ENCODE measurements around the gene NDUFV3.
"Not testable (repeated sequence)": the region's sequence is repeated elsewhere in the genome, so short reads cannot be mapped to it uniquely, and the experiment has no call there.

NDUFV3 gene

DNA sequence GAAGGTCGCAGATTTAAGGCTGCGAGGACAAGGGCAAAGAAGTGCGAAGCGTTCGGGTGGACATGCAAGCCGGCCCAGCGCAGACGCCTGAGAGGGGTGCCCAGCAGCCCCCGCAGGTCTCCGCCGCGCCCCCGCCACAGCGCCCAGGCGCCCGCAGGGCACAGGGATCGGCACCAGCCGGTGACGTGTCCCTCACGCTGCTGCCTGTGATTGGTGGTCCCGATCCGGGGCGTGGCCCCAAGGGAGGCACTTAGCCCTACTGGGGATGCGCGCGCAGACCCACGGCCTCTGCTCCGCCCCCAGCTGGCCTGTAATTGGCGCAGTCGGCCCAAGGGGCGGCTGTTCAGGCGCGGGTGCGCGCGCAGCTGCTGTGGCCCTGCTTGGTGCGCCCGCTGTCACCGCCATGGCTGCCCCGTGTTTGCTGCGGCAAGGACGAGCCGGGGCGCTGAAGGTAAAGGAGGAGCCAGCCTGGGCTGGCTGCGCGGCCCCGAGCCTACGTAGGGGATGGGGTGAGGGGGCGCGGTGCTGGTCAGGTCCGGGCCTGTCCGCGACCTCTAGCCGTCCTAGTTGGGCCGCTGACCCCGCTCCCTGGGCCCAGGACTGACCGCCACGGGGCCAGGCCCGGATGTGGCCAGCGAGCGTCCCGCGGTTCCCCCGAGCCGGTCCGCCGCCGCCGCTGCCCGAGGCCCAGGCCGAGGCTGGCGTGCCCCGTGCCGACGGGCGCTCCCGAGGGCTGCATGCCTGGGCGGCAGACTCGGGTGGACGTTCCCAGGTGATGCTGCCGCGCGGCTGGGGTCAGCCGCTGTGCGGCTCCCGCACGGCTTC is at the start of gene NDUFV3:
TSS of gene NDUFV3 (plus strand) at position 379 of the 825 bp plus-strand sequence. CDS start at position 404, 25 bp downstream.
- DNase-seq (ENCODE audit: low spot score): peak; percentile 99

DNA sequence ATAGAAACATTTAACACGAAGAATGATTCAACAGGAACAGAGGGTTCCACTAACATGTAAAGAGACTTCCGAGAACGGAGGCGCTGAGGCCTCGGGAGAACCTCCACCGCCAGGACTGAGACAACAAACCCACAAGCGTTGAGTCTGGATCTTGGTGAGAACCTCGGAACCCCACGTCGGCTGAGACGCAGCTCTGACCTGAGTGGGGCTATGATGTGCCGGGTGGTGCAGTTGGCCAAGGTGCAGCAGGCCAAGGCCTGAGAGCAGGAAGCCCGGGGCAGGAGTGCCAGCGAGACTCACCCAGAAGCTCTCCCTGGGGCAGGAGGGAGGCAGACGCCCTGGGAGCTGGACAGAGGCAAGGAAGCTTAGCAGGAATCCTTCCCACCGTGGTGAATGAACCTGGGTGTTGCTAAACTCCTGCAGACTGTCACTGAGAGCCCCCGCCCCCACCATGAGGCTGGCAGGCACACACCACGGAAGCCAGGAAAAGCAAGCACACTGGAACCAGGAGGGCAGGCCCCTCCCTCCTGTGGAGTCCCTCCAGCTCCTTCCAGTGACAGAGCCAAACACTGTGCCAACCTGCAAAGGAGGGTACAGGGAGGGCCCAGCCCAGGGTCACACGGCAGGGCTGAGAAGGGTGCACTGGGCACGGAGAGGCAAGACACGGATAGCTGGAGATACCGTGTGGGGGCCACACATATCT is 48.5 kb upstream of the NDUFV3 start:
- DNase-seq (ENCODE audit: low spot score): peak; percentile 43

DNA sequence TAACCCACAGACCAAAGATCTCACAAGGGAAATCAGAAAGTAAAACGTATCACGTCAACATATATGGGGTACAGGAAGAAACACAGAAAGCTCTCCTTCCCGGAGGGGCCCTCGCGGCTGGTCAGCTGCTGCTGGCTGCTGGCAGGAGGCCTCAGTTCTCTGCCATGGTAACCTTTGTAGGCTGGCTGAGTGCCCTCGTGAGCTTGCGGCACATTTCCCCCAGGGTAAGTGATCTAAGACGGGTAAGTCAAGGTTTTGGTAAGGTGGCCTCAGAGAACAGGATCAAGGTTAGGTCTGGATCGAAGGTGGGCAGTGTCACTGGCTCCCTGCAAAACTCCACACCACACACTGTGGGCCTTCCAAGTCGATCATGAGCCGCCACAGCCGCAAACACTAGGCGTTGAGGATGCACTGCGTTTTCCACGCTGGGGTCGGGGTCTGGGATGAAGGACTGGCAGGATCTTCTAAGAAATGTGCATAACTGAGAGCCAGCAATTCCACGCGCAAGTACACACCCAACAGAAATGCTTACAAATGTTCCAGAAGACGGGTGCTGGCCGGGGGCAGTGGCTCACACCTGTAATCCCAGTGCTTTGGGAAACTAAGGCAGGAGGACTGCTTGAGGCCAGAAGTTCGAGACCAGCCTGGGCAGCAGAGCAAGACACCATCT is 47.7 kb upstream of the NDUFV3 start:
- peak; percentile 63 for DNase-seq (ENCODE audit: low spot score)

DNA sequence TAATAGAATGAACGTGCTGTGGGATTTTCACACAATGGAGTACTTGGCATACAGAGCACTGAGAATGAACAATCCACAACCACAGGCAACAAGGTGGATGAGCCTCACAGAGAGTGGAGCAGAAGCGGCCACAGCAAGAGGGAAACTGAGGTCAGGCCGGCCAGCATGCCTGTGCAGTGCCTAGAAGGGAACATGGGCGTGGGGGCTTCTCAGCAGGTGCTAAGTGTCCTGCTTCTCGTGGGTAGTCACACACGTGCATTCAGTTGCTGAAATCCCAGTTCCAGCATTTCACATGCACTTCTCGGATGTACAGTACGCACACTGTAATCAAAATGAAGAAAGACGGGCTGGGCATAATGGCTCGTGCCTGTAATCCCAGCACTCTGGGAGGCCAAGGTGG is 46.9 kb upstream of the NDUFV3 start:
- no peak for DNase-seq (ENCODE audit: low spot score)

DNA sequence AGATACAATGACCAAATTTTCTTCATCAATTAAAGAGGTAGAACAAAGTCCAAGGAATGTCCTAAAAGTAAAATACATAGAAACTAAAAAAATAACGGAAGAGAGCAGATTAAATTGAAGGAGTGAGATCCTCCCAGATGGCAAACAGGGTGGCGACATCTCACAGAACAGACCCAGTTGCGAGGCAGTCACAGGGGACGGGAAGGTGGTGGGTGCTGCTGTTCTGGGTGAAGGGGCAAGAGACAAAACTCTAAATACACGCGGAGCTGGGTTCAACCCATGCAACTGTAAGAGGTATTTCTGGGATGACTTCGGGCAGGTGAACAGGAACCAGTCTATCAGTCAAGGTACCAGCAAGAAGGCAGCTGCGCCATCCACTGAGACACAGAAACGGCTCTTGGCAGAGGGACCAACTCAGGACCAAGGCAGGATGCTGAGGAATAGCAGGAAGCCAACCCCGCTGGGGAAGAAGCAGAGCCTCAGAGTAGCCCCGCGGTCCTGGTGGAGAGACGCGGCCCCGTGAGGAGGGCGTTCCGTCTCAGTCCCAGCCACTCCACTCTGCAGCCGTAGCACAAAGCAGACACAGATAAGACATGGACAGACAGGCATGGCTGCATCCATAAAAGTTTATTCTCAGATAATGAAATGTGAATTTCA is 45.9 kb upstream of the NDUFV3 start:
- DNase-seq (ENCODE audit: low spot score): no peak

DNA sequence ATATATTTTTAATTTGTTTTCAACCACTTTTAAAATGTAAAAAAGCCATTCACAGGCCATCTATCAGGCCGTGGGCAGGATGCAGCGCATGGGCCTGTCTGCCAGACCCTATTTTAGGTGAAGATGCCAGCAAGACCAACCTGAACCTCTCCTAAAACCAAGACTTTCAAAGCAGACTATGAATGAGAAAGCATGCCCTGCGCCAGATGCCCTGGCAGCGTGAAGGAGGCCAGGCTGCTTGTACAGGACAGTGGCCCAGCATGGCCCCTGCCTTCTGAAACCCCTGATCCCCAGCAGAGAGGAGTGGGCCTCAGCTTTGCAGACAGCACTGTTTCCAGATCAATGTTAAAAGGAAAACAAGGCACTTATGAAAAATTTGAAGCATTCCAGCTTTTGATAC is 45.4 kb upstream of the NDUFV3 start:
- no peak for DNase-seq (ENCODE audit: low spot score)

DNA sequence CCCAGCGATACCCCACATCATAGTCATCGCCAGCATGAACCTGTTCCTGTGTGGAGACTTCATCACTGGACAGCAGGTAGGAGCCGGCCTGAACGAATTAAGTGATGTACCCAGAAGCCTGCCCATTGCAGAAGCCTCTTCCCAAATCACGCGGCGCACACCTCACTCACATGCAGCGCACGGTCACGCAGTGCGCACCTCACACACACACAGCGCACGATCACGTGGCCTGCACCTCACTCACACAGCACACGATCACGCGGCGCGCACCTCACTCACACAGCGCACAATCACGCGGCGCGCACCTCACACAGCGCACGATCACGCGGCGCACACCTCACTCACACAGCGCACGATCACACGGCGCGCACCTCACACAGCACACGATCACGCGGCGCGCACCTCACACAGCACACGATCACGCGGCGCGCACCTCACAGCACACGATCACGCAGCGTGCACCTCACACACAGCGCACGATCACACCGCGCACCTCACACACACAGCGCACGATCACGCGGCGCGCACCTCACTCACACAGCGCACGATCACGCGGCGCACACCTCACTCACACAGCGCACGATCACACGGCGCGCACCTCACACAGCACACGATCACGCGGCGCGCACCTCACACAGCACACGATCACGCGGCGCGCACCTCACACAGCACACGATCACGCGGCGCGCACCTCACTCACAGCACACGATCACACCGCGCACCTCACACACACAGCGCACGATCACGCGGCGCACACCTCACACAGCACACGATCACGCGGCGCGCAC is 44.8 kb upstream of the NDUFV3 start:
- not testable (repeated sequence) for DNase-seq (ENCODE audit: low spot score)

DNA sequence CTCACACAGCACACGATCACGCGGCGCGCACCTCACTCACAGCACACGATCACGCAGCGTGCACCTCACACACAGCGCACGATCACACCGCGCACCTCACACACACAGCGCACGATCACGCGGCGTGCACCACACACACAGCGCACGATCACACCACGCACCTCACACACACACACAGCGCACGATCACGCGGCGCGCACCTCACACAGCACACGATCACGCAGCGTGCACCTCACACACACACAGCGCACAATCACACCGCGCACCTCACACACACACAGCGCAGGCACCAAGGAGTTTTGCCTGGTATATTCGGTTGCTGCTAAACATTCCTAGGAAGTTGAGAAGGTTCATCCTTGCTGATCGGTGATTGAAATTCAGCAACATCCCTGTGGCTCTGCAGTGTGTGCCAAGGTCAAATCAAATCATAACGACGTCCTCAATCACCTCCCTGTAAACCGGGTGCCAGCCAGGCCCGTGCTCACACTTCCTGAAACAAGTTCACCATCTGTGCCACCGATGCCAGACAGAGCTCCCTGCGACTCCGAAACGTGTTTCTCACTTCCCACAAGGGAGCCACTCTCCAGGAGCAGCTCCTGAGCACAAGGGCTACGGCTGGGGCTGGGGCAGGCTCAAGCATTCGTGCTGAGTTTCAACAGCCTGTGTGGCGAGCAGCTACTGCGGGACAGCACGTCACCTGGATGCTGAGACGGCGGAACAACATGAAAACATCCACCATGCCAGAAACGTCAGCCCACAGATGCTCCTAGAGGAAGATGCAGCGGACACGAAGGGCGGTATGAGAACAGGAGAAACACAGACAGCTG is 44.0 kb upstream of the NDUFV3 start:
- no peak for DNase-seq (ENCODE audit: low spot score)

DNA sequence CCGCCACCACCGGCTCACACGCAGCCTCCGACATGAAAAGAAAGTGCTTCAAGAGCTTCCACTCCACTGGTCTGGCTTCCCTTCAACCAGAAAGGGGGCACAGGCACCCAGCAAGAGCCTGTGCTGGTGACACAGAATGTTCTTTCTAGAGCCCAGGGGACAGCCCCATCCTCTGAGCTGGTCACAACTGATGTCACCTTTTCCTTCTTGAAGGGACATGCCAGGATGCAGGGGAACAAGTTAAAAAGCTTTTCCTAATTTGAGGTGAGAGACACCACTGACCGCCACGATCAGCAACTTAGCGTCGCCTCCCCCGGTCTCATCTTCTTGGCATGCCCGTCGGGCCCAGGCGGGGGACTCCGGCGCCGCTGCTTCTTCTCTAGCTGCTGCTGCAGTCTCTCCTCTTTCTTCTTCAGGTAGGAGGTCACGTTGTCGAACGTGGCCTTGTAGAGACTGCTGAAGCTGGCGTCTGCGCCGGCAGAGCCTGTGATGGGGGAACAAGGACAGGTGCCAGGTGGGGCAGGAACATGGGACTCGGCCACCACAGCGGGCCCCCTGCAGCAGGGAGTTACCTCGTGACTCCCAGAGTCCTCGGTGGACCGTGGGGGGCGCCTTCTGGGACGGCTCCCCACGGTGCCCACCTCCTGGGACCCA is 43.2 kb upstream of the NDUFV3 start:
- DNase-seq (ENCODE audit: low spot score): no peak

DNA sequence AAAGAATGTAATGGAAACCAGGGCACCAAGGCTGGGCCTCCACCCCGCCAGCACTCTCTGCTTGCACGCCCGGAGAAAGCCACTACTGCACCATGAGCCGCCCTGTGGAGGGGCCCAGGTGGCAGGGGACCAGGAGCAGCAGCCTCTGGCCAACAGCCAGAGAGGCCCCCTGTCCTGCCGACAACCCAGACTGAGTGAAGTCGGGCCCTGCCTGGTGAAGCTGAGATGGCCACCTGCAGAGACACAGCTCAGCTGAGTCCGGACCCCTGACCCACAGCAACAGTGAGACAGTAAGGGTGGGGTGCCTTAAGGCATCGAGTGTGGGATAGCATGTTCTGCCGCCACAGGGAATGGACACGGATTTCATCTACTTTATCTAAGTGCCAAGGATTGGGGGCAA is 42.6 kb upstream of the NDUFV3 start:
- DNase-seq (ENCODE audit: low spot score): no peak

DNA sequence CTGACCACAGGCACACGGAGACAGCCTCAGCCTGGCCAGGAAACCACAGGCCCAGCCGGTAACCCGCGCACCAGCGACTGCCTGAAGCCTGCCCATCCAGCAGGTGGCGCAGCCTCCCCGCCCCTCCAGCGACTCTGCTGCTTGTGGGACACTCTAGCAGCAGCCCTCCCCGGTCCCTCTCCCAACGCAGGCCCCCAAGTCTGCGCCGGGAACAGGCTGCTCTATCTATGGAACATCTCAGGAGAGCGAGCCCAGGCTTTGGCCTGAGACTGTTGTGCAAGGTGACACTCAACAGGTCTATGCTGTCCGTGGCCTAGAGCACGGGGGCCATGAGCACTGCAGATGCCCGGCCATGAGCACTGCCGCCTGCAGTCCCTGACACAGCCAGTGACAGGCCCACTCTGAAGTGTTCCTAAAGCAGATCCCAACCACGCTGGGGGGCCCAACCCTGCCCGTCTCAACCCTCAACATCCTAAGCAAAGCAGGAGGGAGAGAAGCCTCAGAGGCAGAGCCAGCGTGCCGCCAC is 42.2 kb upstream of the NDUFV3 start:
- no peak for DNase-seq (ENCODE audit: low spot score)

DNA sequence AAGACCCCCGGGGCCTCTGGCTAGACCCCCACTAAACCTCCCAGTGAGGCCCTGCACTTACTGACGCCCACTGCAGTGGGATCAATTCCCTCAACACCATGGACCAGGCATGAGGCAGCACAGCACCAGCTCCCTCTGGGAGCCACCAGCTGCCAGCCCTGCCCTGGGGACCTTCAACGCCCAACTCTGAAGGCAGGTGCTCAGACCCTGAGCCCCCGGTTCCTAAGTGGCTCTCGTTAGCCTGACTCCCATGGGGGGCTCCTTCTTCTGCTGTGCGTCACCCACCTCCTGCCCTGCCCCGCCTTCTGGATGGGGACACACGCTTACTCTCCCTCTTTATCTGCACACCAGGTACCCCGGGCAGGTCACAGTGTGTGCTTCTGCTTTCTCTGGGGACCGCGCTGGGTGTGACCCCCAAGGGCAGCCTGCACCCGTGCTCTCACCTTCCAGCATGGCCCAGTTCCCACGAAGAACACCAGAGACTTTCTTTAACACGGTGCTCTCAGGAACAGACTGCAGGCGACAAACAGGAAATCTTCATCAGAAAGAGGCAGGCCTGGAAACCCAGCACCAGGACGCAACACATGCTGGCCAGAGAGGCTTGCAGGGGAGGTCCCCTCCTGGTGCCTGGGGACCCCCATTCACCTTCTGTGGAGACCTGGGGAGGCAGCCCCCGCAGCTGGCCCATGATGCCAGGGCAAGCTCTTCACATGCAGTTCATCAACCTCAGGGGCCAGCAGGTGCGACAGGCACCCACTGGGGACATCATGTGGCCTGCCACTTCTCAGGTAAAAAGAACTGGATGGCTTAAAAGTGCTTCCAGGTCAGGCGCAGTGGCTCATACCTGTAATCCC is 41.1 kb upstream of the NDUFV3 start:
- no peak for DNase-seq (ENCODE audit: low spot score)

DNA sequence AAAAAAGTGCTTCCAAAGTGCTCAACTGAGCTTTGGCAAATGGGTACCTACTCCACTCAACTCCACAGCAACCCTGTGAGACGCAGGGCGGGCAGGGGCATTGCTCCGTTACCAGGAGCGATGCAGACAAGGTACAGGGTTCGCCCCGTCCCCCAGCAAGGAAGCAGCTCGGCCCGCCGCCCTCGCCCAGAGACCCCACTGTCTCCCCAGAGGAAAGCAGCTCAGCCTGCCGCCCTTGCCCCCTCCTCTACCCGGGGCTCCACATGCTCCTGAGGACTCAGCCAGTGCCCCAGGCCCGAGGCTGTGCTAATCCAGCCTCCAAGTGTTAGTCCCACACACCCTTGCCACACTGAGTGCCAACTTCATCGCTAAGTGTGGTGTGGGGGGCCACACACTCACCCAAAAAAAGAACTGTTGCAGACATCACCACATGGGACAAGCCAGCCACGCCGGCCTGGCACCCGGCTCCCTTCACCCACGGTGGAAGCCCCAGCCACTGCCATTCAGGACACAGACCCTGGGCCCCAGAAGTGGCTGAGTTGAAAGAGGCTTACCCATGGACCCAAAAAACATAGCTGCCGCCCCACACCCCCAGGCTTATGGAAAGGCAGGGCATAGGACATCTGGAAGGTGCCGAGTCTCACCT is 40.1 kb upstream of the NDUFV3 start:
- no peak for DNase-seq (ENCODE audit: low spot score)

DNA sequence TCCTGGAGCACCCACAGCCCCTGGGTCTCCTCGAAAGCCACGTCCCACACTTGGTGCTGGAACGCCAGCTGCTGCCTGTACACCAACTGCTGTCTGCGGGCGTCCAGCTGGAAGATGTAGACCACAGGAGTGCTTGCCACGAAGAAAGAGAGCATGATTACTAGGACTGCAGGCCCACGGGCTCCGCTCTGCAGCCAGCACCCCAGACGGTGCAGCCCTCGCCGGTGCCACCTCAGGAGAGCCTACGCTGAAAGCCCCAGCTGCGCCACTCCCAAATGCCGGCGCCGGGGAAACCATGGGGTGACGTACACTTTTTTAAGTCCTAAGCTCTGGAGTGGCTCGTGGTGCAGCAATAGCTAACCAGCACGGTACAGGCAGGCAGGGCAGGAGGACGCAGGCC is 39.5 kb upstream of the NDUFV3 start:
- DNase-seq (ENCODE audit: low spot score): no peak

DNA sequence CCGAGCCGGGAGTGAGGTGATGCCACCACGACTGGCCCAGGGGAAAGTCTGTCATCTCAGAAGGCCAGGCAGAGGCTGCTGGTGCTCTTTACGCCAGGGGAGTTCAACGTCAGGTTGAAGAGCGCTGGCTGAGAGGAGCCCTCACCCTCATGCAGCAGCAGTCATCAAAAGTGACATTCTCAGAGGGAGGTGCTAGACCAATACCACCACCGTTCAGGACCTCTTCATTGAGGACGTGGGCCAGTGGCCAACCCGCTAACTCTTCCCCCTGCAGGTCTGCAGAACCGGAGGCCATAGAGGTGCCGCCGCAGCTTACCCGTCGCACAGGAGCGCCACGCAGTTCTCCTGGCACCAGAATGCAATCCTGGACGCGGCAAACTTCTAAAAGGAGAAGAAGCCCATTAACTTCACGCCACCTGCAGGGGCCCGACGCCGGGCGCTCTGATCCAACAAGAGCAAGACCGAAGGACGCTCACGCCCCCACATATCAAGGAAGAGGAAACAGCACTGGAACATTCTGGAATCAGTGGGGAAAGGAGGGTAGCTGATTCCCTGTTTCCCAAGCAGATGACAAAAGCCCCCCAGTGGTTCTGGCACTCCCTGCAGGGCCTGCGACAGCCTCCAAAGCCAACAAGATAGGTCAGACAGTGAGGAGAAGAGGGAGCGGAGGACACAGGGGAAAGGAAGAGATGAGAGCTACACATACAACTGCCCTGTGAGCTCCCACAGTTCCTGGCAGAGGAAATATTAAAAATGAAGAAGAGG is 38.7 kb upstream of the NDUFV3 start:
- no peak for DNase-seq (ENCODE audit: low spot score)

DNA sequence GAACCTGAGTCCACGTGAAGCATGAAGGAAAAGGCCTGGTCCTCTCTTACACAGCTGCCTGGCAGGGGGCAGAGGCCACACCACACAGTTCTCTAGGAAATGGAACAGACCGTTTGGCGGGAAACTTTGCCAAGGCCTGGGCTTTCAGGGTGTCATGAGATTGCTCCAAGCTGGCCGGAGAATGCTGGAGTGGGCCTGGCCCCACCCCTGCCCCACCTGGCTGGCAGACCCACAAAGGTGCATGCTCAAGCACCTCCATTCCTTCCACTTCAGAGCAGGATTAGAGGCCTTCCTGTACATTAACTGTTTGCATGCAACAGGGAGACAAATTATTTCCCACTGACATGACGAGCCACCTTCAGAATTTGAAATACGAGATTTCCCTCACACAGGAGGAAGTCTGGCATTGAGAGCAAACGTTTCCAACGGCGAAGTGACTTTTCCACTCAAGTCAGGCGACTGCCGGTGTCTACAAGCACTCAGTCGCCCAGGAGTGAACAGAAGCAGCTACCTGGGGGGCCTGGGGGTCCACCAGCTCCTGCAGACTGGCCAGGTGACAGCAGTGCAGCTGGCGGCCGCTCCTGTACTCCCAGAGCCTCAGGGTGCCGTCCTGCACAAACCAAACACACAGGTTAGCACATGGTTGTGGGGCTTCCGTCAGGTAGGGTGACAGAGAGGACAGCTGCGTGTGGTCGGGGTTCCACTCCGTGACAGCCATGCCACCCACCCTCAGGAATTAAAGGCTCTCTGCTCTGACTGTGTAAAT is 37.8 kb upstream of the NDUFV3 start:
- DNase-seq (ENCODE audit: low spot score): no peak

DNA sequence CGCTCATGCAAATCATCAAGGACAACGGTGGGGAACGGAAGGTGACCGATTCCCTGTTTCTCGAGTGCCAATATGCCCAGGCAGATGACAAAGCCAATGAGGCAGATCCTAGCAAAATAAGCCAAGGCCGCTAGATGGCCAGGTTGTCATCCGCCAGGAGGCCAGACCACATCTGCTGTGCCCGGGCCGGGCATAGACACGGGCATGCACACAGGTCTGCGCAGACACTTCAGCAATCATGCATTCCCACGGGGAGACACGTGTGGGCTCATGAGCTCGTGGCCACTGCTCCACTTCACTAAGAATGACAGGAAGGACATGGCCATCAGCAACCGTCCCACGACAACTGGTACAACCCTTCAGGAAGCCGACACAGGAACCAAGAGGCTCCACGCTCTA is 37.2 kb upstream of the NDUFV3 start:
- no peak for DNase-seq (ENCODE audit: low spot score)
